HFFc6 (cell line): ENCODE measurements around the gene BCO1. TPM values are rescaled to one million over a fixed set of nuclear protein-coding genes. Genes with fewer than 3 reads are reported as not detected.
A peak's percentile ranks its signal among the peaks of the same experiment; 100 is the strongest.

Experiments
- DNase-seq: peaks from one replicate; pipeline ENCODE4 v3.0.0-alpha.2; 2018
- H3K27ac Mint-ChIP-seq: 2 replicates; pipeline ENCODE4 v1.8.0; 2020; ENCODE audit warnings: mild to moderate bottlenecking, mixed read lengths
- H3K27me3 Mint-ChIP-seq: 2 replicates; pipeline ENCODE4 v1.8.0; 2021; ENCODE audit warnings: mild to moderate bottlenecking, moderate library complexity, mixed read lengths; ENCODE audit not compliant: insufficient read depth
- H3K36me3 Mint-ChIP-seq: 2 replicates; pipeline ENCODE4 v1.8.0; 2021; ENCODE audit warnings: low read depth, mixed read lengths
- H3K4me1 Mint-ChIP-seq: 2 replicates; pipeline ENCODE4 v1.8.0; 2020; ENCODE audit warnings: low read depth, mixed read lengths
- H3K4me3 Mint-ChIP-seq: 2 replicates; pipeline ENCODE4 v1.8.0; 2020; ENCODE audit warnings: mild to moderate bottlenecking, moderate library complexity, mixed read lengths
- H3K9me3 Mint-ChIP-seq: 2 replicates; pipeline ENCODE4 v1.8.0; 2020; ENCODE audit warnings: mild to moderate bottlenecking, mixed read lengths
- CTCF ChIP-seq: fragments of 200-600 bp; sonication (generic); IDR thresholded peaks from 2 replicates; pipeline ENCODE4 v1.5.0; 2021; ENCODE audit warnings: antibody characterized with exemption, mild to moderate bottlenecking
- total RNA-seq, 6 experiments: library from RNA; stranded (reverse); fragmentation: NEBNext Ultra II Directional; extraction: Animal tissue kit (Norgen Biotek cat#: 25700); gene quantifications; 2 replicates in 1 of 6; 3 replicates in 5 of 6; pipeline ENCODE4 v1.2.3, GENCODE V29; 2021

Gene BCO1
- total RNA-seq, 6 experiments from 2014 or later = not detected

GRCh38 chr16:81201267-81201666, 37.2 kb upstream of the BCO1 start:
- TF ChIP-seq CTCF = no peak
- H3K4me1 Mint-ChIP-seq = peaks cover 6% of the 10 kb centered on the region; the same call in 1 of the 2 replicates
- H3K27ac Mint-ChIP-seq = no peak overlapping the region
- H3K9me3 Mint-ChIP-seq = no peaks in the 10 kb centered on the region
- H3K36me3 Mint-ChIP-seq = no peaks in the 10 kb centered on the region
- DNase-seq = peak; percentile 18
- peaks cover 22% of the 10 kb centered on the region for H3K27me3 Mint-ChIP-seq
- H3K4me3 Mint-ChIP-seq = no peak overlapping the region

- no peaks in the 10 kb centered on the region for H3K36me3 Mint-ChIP-seq
- H3K4me1 Mint-ChIP-seq = peaks cover 6% of the 10 kb centered on the region; the same call in 1 of the 2 replicates
- peak; percentile 88 for TF ChIP-seq CTCF
- peaks cover 17% of the 10 kb centered on the region for H3K27me3 Mint-ChIP-seq
- H3K4me3 Mint-ChIP-seq = no peak overlapping the region
- DNase-seq = peak; percentile 35
- no peak overlapping the region for H3K27ac Mint-ChIP-seq
- no peaks in the 10 kb centered on the region for H3K9me3 Mint-ChIP-seq
These were observed 33.5 kb upstream of the BCO1 start for GRCh38 chr16:81204798-81205680.

GRCh38 chr16:81207076-81207475, 31.4 kb upstream of the BCO1 start:
- peaks cover 6% of the 10 kb centered on the region; the same call in 1 of the 2 replicates for H3K4me1 Mint-ChIP-seq
- H3K36me3 Mint-ChIP-seq = no peaks in the 10 kb centered on the region
- TF ChIP-seq CTCF = no peak
- peaks cover 33% of the 10 kb centered on the region for H3K27me3 Mint-ChIP-seq
- no peaks in the 10 kb centered on the region for H3K9me3 Mint-ChIP-seq
- no peak overlapping the region for H3K27ac Mint-ChIP-seq
- H3K4me3 Mint-ChIP-seq = no peak overlapping the region
- no peak for DNase-seq

- DNase-seq = no peak
- peaks cover 34% of the 10 kb centered on the region for H3K27me3 Mint-ChIP-seq
- no peaks in the 10 kb centered on the region for H3K9me3 Mint-ChIP-seq
- no peak overlapping the region for H3K27ac Mint-ChIP-seq
- no peak overlapping the region for H3K4me3 Mint-ChIP-seq
- no peaks in the 10 kb centered on the region for H3K4me1 Mint-ChIP-seq
- H3K36me3 Mint-ChIP-seq = no peaks in the 10 kb centered on the region
- TF ChIP-seq CTCF = no peak
These were observed 27.7 kb upstream of the BCO1 start for GRCh38 chr16:81210807-81211206.

GRCh38 chr16:81212830-81213465, 25.5 kb upstream of the BCO1 start:
- peaks cover 37% of the 10 kb centered on the region for H3K27me3 Mint-ChIP-seq
- H3K4me3 Mint-ChIP-seq = no peak overlapping the region
- no peak for DNase-seq
- H3K36me3 Mint-ChIP-seq = no peaks in the 10 kb centered on the region
- H3K4me1 Mint-ChIP-seq = no peaks in the 10 kb centered on the region
- H3K9me3 Mint-ChIP-seq = no peaks in the 10 kb centered on the region
- no peak for TF ChIP-seq CTCF
- no peak overlapping the region for H3K27ac Mint-ChIP-seq
